Kidney epithelial cell (primary cell): Measurements from ENCODE around the gene ST7L. TPM values are rescaled to one million over a fixed set of nuclear protein-coding genes. Genes with fewer than 3 reads are reported as not detected.

Experiments
- DNase-seq: peaks from one replicate; pipeline ENCODE4 v3.0.0-alpha.2; 2010; ENCODE audit warnings: low read depth
- H3K27me3 ChIP-seq: 2 replicates; pipeline ENCODE4 v1.6.0; 2011; ENCODE audit warnings: low read length; ENCODE audit not compliant: control insufficient read depth, insufficient read depth
- H3K36me3 ChIP-seq: 2 replicates; pipeline ENCODE4 v1.5.1; 2011; ENCODE audit warnings: low read length; ENCODE audit not compliant: control insufficient read depth, insufficient read depth
- H3K4me3 ChIP-seq: 2 replicates; pipeline ENCODE4 v1.5.1; 2011; ENCODE audit warnings: low read depth, mild to moderate bottlenecking, control low read depth, low read length
- CTCF ChIP-seq: IDR thresholded peaks from 2 replicates; pipeline ENCODE4 v1.5.1; 2011; ENCODE audit warnings: mild to moderate bottlenecking, moderate library complexity, low read length, control low read depth, inconsistent platforms; ENCODE audit not compliant: insufficient read depth, poor library complexity, severe bottlenecking
- total RNA-seq: library from RNA; depleted of rRNA; stranded (reverse); fragments of >200 nt; gene quantifications from 2 replicates; pipeline ENCODE4 v1.2.3, GENCODE V29; 2015

ST7L gene
- total RNA-seq, 1 donor from 2014 or later, result 12.9 TPM

DNA sequence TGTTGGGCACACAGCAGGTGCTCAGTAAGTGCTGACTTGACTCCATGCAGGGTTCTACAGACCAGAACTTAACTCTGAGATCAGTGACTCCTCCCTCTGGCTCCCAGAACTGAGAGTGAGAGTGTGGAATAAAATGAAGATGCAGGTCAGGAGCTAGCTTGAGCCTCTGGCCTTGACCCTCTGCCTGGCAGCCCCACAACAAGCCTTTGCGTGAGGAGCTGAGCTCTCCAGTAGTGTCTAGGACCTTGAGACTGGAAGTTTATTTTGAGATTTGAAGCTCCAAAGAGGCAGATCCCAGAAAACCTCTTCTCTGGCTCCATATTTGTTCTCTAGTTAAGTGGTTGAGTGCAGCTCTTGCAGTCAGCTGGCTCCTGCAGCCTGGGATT is 113.5 kb downstream of the ST7L start:
- Histone ChIP-seq H3K27me3 (peaks cover 30% of the 10 kb centered on the region), H3K4me3 (no peak overlapping the region), H3K36me3 (no peaks in the 10 kb centered on the region)
- no peak for TF ChIP-seq CTCF
- DNase-seq, result no peak

DNA sequence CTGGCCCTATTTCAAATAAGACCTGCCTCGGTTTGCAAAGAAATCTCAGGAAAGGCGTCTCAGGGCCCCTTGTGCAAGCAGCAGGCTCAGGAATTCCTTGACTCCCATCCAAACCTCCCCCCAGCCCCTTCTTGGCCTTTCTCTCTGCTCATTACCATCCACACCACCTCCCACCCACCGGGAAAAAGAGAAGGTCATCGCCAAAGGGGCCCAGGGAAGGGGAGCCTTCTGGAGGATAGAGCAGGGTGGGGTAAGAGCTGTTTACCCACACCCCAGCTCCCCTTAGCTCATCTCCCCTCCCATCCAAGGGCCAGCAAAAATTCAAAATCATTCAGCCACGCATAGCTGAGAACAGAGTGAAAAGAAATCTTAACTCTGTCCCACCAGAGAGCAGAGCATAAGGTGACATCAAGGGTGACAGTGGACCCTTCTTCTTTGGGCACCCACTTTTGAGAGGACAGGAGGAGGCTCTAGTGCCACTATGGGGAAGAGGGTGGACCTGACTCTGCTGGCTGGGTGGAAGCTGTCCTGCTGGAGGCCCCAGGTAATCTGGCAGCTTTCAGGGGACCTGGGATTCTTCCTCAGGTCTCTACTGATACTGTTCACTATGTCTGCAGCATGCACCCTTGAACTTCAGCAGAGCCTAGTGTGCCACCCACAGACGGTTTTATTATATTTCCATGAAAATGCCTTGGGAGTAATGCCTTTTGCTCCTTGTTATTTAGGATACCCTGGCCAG is 114.1 kb downstream of the ST7L start:
- no peak overlapping the region for H3K4me3 ChIP-seq
- H3K27me3 ChIP-seq, result peaks cover 26% of the 10 kb centered on the region
- no peak for DNase-seq
- H3K36me3 ChIP-seq, result no peaks in the 10 kb centered on the region
- TF ChIP-seq CTCF, result no peak

- no peak overlapping the region for H3K4me3 ChIP-seq
- no peaks in the 10 kb centered on the region for H3K36me3 ChIP-seq
- no peak for TF ChIP-seq CTCF
- DNase-seq, result no peak
- peaks cover 19% of the 10 kb centered on the region for H3K27me3 ChIP-seq
These were observed 114.8 kb downstream of the ST7L start for GRCh38 chr1:112504001-112504660.

- Histone ChIP-seq H3K4me3 (no peak overlapping the region), H3K27me3 (peaks cover 6% of the 10 kb centered on the region), H3K36me3 (no peaks in the 10 kb centered on the region)
- TF ChIP-seq CTCF, result no peak
- no peak for DNase-seq
These were observed 116.1 kb downstream of the ST7L start for GRCh38 chr1:112502826-112503225.

- peaks cover 5% of the 10 kb centered on the region for H3K27me3 ChIP-seq
- DNase-seq, result no peak
- no peaks in the 10 kb centered on the region for H3K36me3 ChIP-seq
- peak; percentile 86 for TF ChIP-seq CTCF
- H3K4me3 ChIP-seq, result peak overlapping the region; percentile 32
These were observed 116.9 kb downstream of the ST7L start for GRCh38 chr1:112501810-112502641.
